MM.1S (cell line): ENCODE measurements around the gene ELOVL6.

Experiments used
- EZH2 ChIP-seq: fragments of 300-600 bp; sonication (generic); optimal IDR thresholded peaks from 2 replicates; pipeline ENCODE3; 2017; ENCODE audit warnings: low read depth, mild to moderate bottlenecking, antibody characterized with exemption, low read length, mixed read lengths
- EZH2phosphoT487 ChIP-seq: fragments of 300-600 bp; sonication (generic); IDR thresholded peaks from 2 replicates; pipeline ENCODE4 v1.6.1; 2018; ENCODE audit warnings: antibody characterized with exemption, low read length
- TF ChIP-seq, protein P1 (sequence below): fragments of 300-600 bp; sonication (generic); IDR thresholded peaks from 2 replicates; pipeline ENCODE4 v1.5.1; 2016; ENCODE audit warnings: antibody characterized with exemption, low read length, mixed read lengths

DNA sequence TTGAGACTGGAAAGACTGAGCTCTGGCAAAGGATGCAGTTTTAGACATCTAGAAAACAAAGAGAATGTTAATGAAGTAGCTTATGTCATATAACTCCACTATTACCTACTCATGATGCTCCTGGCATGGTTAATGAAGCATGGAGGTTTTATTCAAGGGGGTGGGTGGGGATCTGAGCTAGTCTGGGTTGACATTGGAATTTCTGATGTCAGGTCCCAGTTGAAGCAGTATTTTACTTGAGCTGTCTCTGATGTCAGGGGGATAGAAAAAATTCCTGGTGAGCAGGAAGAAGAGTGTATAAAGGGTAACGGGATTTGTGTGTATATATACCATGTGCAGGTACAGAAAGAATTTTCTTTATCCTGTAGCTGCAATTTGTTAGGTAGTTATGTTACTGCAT, 102.0 kb downstream of the ELOVL6 start:
- TF ChIP-seq, protein P1, sequence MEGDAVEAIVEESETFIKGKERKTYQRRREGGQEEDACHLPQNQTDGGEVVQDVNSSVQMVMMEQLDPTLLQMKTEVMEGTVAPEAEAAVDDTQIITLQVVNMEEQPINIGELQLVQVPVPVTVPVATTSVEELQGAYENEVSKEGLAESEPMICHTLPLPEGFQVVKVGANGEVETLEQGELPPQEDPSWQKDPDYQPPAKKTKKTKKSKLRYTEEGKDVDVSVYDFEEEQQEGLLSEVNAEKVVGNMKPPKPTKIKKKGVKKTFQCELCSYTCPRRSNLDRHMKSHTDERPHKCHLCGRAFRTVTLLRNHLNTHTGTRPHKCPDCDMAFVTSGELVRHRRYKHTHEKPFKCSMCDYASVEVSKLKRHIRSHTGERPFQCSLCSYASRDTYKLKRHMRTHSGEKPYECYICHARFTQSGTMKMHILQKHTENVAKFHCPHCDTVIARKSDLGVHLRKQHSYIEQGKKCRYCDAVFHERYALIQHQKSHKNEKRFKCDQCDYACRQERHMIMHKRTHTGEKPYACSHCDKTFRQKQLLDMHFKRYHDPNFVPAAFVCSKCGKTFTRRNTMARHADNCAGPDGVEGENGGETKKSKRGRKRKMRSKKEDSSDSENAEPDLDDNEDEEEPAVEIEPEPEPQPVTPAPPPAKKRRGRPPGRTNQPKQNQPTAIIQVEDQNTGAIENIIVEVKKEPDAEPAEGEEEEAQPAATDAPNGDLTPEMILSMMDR: no peak
- TF ChIP-seq EZH2phosphoT487 (no peak), EZH2 (no peak)
